Measurements from ENCODE around the gene BRICD5.
A peak's percentile ranks its signal among the peaks of the same experiment; 100 is the strongest.

Gene BRICD5

DNA sequence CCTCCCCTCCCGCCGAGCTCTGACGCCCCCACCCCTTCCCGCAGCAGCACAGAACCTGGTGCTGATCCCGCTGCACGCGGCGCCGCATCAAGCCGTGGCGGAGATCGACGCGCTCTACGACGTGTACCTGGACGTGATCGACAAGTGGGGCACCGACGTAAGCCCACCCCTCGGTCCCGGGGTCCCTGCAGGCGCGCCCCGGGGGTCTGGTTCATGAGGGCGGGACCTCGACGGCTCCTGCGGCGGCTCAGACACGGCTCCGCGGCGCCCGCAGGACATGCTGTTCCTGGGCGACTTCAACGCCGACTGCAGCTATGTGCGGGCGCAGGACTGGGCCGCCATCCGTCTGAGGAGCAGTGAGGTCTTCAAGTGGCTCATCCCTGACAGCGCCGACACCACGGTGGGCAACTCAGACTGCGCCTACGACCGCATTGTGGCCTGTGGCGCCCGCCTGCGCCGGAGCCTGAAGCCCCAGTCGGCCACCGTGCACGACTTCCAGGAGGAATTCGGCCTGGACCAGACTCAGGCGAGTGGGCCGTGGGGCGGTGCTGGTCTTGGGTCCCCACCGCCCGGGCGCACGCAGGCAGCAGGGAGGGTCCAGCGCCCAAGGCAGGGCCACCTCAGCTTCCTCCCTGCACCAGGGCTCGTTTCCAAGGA is 27.0 kb upstream of the BRICD5 start:
- H3K36me3 ChIP-seq (ENCODE audit: control insufficient read depth, insufficient read depth, low read length) = peaks cover 38% of the 10 kb centered on the region
- no peak overlapping the region for H3K4me3 ChIP-seq (ENCODE audit: extremely low read depth, insufficient read depth, low read length, poor library complexity, severe bottlenecking)

DNA sequence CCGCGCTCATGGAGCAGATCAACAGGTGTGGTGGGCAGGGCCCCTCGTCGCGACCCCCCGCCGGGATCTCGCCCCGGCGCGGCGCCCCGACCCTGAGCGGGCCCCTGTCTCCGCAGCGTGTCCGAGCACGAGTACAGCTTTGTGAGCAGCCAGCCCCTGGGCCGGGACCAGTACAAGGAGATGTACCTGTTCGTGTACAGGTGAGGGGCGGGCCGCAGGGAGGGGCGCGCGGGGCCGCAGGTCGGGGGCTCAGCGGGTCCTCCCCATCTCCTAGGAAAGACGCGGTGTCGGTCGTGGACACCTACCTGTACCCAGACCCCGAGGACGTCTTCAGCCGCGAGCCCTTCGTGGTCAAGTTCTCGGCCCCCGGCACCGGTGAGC is 26.4 kb upstream of the BRICD5 start:
- H3K36me3 ChIP-seq (ENCODE audit: control insufficient read depth, insufficient read depth, low read length) = peaks cover 38% of the 10 kb centered on the region
- 11 to 14% methylated on average over 28 to 39 of the region's 40 CpGs for WGBS, 2 experiments (ENCODE audit: insufficient coverage in 2 of 2)
- no peaks in the 10 kb centered on the region for H3K9me3 ChIP-seq (ENCODE audit: control insufficient read depth, low read length)
- H3K4me1 ChIP-seq (ENCODE audit: control insufficient read depth, insufficient read depth, low read length, poor library complexity, severe bottlenecking) = peaks cover 13% of the 10 kb centered on the region
- peak overlapping the region; percentile 21 for H3K4me3 ChIP-seq (ENCODE audit: extremely low read depth, insufficient read depth, low read length, poor library complexity, severe bottlenecking)
- no peak overlapping the region for H3K27ac ChIP-seq (ENCODE audit: low read depth, low read length, severe bottlenecking)

More for the DNA sequence above, 27.0 kb upstream of the BRICD5 start:
- 18 to 21% methylated on average over 52 to 56 of the region's 65 CpGs for WGBS, 2 experiments (ENCODE audit: insufficient coverage in 2 of 2)
- no peak overlapping the region for H3K27ac ChIP-seq (ENCODE audit: low read depth, low read length, severe bottlenecking)
- H3K4me1 ChIP-seq (ENCODE audit: control insufficient read depth, insufficient read depth, low read length, poor library complexity, severe bottlenecking) = peaks cover 13% of the 10 kb centered on the region
- H3K9me3 ChIP-seq (ENCODE audit: control insufficient read depth, low read length) = no peaks in the 10 kb centered on the region

- Histone ChIP-seq H3K9me3 (ENCODE audit: control insufficient read depth, low read length) (no peaks in the 10 kb centered on the region), H3K27ac (ENCODE audit: low read depth, low read length, severe bottlenecking) (no peak within 1 kb of the TSS), H3K4me3 (ENCODE audit: extremely low read depth, insufficient read depth, low read length, poor library complexity, severe bottlenecking) (peak within 1 kb of the TSS; percentile 21), H3K36me3 (ENCODE audit: control insufficient read depth, insufficient read depth, low read length) (peaks cover 42% of the 10 kb centered on the region), H3K4me1 (ENCODE audit: control insufficient read depth, insufficient read depth, low read length, poor library complexity, severe bottlenecking) (peaks cover 13% of the 10 kb centered on the region)
- 10 to 13% methylated on average over 57 to 58 of the region's 64 CpGs for WGBS, 2 experiments (ENCODE audit: insufficient coverage in 2 of 2)
Observed at GRCh38 chr16:2236337-2237101, 25.9 kb upstream of the BRICD5 start, which contains the start of gene DNASE1L2. DNASE1L2 (plus strand) TSS chr16:2236444; CDS start chr16:2236817, 373 bp downstream.

- WGBS, 2 experiments (ENCODE audit: insufficient coverage in 2 of 2) = 78 to 85% methylated on average over 14 to 17 of the region's 19 CpGs
- no peak overlapping the region for H3K27ac ChIP-seq (ENCODE audit: low read depth, low read length, severe bottlenecking)
- H3K36me3 ChIP-seq (ENCODE audit: control insufficient read depth, insufficient read depth, low read length) = peaks cover 48% of the 10 kb centered on the region
- H3K4me3 ChIP-seq (ENCODE audit: extremely low read depth, insufficient read depth, low read length, poor library complexity, severe bottlenecking) = peak overlapping the region; percentile 21
- H3K4me1 ChIP-seq (ENCODE audit: control insufficient read depth, insufficient read depth, low read length, poor library complexity, severe bottlenecking) = peaks cover 13% of the 10 kb centered on the region
- no peaks in the 10 kb centered on the region for H3K9me3 ChIP-seq (ENCODE audit: control insufficient read depth, low read length)
Observed at GRCh38 chr16:2235695-2236336, 25.2 kb upstream of the BRICD5 start.

- H3K27ac ChIP-seq (ENCODE audit: low read depth, low read length, severe bottlenecking) = no peak overlapping the region
- H3K4me1 ChIP-seq (ENCODE audit: control insufficient read depth, insufficient read depth, low read length, poor library complexity, severe bottlenecking) = peaks cover 13% of the 10 kb centered on the region
- H3K9me3 ChIP-seq (ENCODE audit: control insufficient read depth, low read length) = no peaks in the 10 kb centered on the region
- no peak overlapping the region for H3K4me3 ChIP-seq (ENCODE audit: extremely low read depth, insufficient read depth, low read length, poor library complexity, severe bottlenecking)
- WGBS, 2 experiments (ENCODE audit: insufficient coverage in 2 of 2) = 95% methylated on average over 25 to 28 of the region's 28 CpGs
- H3K36me3 ChIP-seq (ENCODE audit: control insufficient read depth, insufficient read depth, low read length) = peaks cover 52% of the 10 kb centered on the region
Observed at GRCh38 chr16:2235234-2235651, 24.6 kb upstream of the BRICD5 start.

DNA sequence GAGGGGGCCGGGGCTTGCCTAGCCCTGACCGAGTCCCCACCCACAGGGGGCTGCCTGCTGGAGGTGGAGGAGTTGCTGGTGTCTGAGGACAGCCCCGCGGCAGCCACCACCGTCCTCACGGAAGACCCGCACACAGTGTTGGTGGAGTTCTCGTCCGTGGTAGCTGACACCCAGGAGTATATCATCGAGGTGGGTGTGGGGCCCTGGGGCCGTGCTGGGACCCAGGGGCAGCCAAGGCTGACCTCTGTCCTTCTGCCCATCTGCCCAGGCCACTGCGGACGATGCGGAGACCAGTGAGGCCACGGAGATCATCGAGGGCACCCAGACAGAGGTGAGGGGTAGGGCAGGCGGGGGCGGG is 24.1 kb upstream of the BRICD5 start:
- H3K4me1 ChIP-seq (ENCODE audit: control insufficient read depth, insufficient read depth, low read length, poor library complexity, severe bottlenecking) = peaks cover 13% of the 10 kb centered on the region
- no peak overlapping the region for H3K4me3 ChIP-seq (ENCODE audit: extremely low read depth, insufficient read depth, low read length, poor library complexity, severe bottlenecking)
- 92 to 98% methylated on average over 15 to 18 of the region's 18 CpGs for WGBS, 2 experiments (ENCODE audit: insufficient coverage in 2 of 2)
- H3K36me3 ChIP-seq (ENCODE audit: control insufficient read depth, insufficient read depth, low read length) = peaks cover 54% of the 10 kb centered on the region
- no peak overlapping the region for H3K27ac ChIP-seq (ENCODE audit: low read depth, low read length, severe bottlenecking)
- no peaks in the 10 kb centered on the region for H3K9me3 ChIP-seq (ENCODE audit: control insufficient read depth, low read length)

DNA sequence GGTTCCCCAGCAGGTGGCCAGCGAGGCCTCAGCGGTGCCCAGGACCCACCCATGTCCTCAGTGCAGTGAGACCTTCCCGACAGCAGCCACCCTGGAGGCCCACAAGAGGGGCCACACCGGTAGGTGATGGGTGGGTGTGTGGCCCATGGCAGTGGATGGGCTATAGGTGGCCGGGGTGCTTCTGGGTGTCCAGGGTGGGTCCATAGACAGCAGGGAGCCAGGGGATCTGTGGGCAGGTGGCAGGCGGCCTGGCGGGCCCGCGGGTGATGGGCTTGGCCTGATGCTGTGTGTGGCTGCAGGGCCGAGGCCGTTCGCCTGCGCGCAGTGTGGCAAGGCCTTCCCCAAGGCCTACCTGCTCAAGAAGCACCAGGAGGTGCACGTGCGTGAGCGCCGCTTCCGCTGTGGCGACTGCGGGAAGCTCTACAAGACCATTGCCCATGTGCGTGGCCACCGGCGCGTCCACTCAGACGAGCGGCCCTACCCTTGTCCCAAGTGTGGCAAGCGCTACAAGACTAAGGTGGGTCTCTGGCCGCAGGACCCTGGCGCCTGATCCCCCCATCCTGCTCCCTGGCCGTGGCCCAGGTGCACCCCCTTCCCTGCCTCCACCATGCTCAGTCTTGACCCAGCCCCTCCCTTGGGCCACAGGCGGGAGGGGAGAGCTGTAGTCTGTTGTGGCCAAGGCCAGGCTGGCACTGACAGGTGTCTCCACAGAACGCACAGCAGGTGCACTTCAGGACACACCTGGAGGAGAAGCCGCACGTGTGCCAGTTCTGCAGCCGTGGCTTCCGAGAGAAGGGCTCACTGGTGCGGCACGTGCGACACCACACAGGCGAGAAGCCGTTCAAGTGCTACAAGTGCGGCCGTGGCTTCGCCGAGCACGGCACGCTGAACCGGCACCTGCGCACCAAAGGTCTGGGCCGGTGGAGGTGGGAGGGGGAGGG is 23.5 kb upstream of the BRICD5 start:
- Histone ChIP-seq H3K9me3 (ENCODE audit: control insufficient read depth, low read length) (no peaks in the 10 kb centered on the region), H3K36me3 (ENCODE audit: control insufficient read depth, insufficient read depth, low read length) (peaks cover 57% of the 10 kb centered on the region)
- WGBS, 2 experiments (ENCODE audit: insufficient coverage in 2 of 2) = 96 to 100% methylated on average over 37 to 39 of the region's 51 CpGs

GRCh38 chr16:2233046-2233775 is 22.5 kb upstream of the BRICD5 start:
- Histone ChIP-seq H3K4me1 (ENCODE audit: control insufficient read depth, insufficient read depth, low read length, poor library complexity, severe bottlenecking) (peaks cover 13% of the 10 kb centered on the region), H3K27ac (ENCODE audit: low read depth, low read length, severe bottlenecking) (no peak overlapping the region), H3K36me3 (ENCODE audit: control insufficient read depth, insufficient read depth, low read length) (peaks cover 67% of the 10 kb centered on the region), H3K4me3 (ENCODE audit: extremely low read depth, insufficient read depth, low read length, poor library complexity, severe bottlenecking) (no peak overlapping the region), H3K9me3 (ENCODE audit: control insufficient read depth, low read length) (no peaks in the 10 kb centered on the region)
- WGBS, 2 experiments (ENCODE audit: insufficient coverage in 2 of 2) = 96 to 97% methylated on average over 26 of the region's 28 CpGs

More for the DNA sequence above, 23.5 kb upstream of the BRICD5 start:
- Histone ChIP-seq H3K27ac (ENCODE audit: low read depth, low read length, severe bottlenecking) (no peak overlapping the region), H3K4me3 (ENCODE audit: extremely low read depth, insufficient read depth, low read length, poor library complexity, severe bottlenecking) (no peak overlapping the region), H3K4me1 (ENCODE audit: control insufficient read depth, insufficient read depth, low read length, poor library complexity, severe bottlenecking) (peaks cover 13% of the 10 kb centered on the region)

- no peak overlapping the region for H3K27ac ChIP-seq (ENCODE audit: low read depth, low read length, severe bottlenecking)
- WGBS, 2 experiments (ENCODE audit: insufficient coverage in 2 of 2) = 94 to 95% methylated on average over 30 to 36 of the region's 41 CpGs
Observed at GRCh38 chr16:2232094-2232990, 21.7 kb upstream of the BRICD5 start.

More at GRCh38 chr16:2232094-2232990, 21.7 kb upstream of the BRICD5 start:
- peaks cover 10% of the 10 kb centered on the region for H3K4me1 ChIP-seq (ENCODE audit: control insufficient read depth, insufficient read depth, low read length, poor library complexity, severe bottlenecking)
- no peaks in the 10 kb centered on the region for H3K9me3 ChIP-seq (ENCODE audit: control insufficient read depth, low read length)
- H3K4me3 ChIP-seq (ENCODE audit: extremely low read depth, insufficient read depth, low read length, poor library complexity, severe bottlenecking) = no peak overlapping the region
- H3K36me3 ChIP-seq (ENCODE audit: control insufficient read depth, insufficient read depth, low read length) = peaks cover 73% of the 10 kb centered on the region

Data from mesodermal cell (in vitro differentiated cells).